Kidney (tissue), 14 donors: Measurements from ENCODE around the gene BARD1. TPM values are rescaled to one million over a fixed set of nuclear protein-coding genes. Genes with fewer than 3 reads are reported as not detected.

Experiments
- DNase-seq, 5 donors: peaks; one replicate each; pipeline ENCODE4 v3.0.0-alpha.2; 2013 to 2020
- FAIRE-seq: peaks from 2 replicates; lab custom pipeline; 2012; peaks lifted over from hg19 to GRCh38; lab: Jason Lieb, UNC
- H3K27ac ChIP-seq, 2 donors: one replicate each; pipeline ENCODE4 v1.7.0; 2013; ENCODE audit warnings: low read depth in 2 of 2, low read length in 2 of 2, inconsistent platforms in 1 of 2
- H3K27me3 ChIP-seq: one replicate; pipeline ENCODE4 v1.7.1; 2013; ENCODE audit warnings: low read length, inconsistent platforms; ENCODE audit not compliant: control insufficient read depth, insufficient read depth
- H3K36me3 ChIP-seq, 3 donors: one replicate each; pipeline versions ENCODE4 v1.7.0 to v1.7.1; 2013; ENCODE audit warnings: low read length in 3 of 3, control low read depth in 1 of 3, inconsistent platforms in 1 of 3; ENCODE audit not compliant: insufficient read depth in 3 of 3, control insufficient read depth in 2 of 3
- H3K4me1 ChIP-seq, 3 donors: one replicate each; pipeline versions ENCODE4 v1.7.0 to v1.7.1; 2013; ENCODE audit warnings: low read length in 3 of 3, inconsistent platforms in 1 of 3, low read depth in 1 of 3; ENCODE audit not compliant: control insufficient read depth in 2 of 3, insufficient read depth in 2 of 3
- H3K4me3 ChIP-seq, 3 donors: one replicate each; pipeline versions ENCODE4 v1.7.0 to v1.8.1; 2013; ENCODE audit warnings: low read length in 3 of 3, control low read depth in 1 of 3, inconsistent platforms in 1 of 3
- H3K9ac ChIP-seq, 3 donors: one replicate each; pipeline versions ENCODE4 v1.7.0 to v1.7.1; 2013; ENCODE audit warnings: low read length in 3 of 3, control low read depth in 1 of 3, inconsistent platforms in 1 of 3
- H3K9me3 ChIP-seq, 3 donors: one replicate each; pipeline versions ENCODE4 v1.7.0 to v1.7.1; 2013; ENCODE audit warnings: low read length in 3 of 3, control low read depth in 1 of 3, inconsistent platforms in 1 of 3; ENCODE audit not compliant: control insufficient read depth in 2 of 3, insufficient read depth in 1 of 3
- intact Hi-C: fragments of 100-400 bp; cut with DNase I; formaldehyde crosslinking; loops from one replicate; pipeline ENCODE4 v1.11.1; 2022
- polyA plus RNA-seq: library from polyadenylated mRNA; stranded (reverse); fragments of 350-450 nt; fragmentation: Illumina TruSeq; extraction: RNeasy Lipid Tissue Mini Kit (QIAGEN cat#74804); gene quantifications from one replicate; pipeline ENCODE4 v1.2.3, GENCODE V29; 2014; ENCODE audit warnings: low read depth, low replicate concordance; ENCODE audit not compliant: insufficient read depth
- total RNA-seq: library from RNA; stranded (reverse); fragmentation: NEBNext Ultra II Directional; extraction: Animal tissue kit (Norgen Biotek cat#: 25700); gene quantifications from one replicate; pipeline ENCODE4 v1.2.1, GENCODE V29; 2021
- TF ChIP-seq, protein P1 (sequence below): IDR thresholded peaks from 3 replicates; pipeline ENCODE4 v1.5.1; 2012; ENCODE audit warnings: mild to moderate bottlenecking, moderate library complexity, borderline replicate concordance; ENCODE audit not compliant: insufficient read depth; ENCODE audit errors: extremely low read depth
- donor health status: control.
- donor health status: control.
- donor health status: control.
- donor health status: control.
- donor health status: control.
- donor health status: DM: yes; HTN: yes; CAD: no.
- donor health status: Normal renal cell carcinoma (clear cell type).

Gene BARD1
- total and polyA plus RNA-seq, 2 donors from 2014 or later = 0.90 to 9.8 TPM

DNA sequence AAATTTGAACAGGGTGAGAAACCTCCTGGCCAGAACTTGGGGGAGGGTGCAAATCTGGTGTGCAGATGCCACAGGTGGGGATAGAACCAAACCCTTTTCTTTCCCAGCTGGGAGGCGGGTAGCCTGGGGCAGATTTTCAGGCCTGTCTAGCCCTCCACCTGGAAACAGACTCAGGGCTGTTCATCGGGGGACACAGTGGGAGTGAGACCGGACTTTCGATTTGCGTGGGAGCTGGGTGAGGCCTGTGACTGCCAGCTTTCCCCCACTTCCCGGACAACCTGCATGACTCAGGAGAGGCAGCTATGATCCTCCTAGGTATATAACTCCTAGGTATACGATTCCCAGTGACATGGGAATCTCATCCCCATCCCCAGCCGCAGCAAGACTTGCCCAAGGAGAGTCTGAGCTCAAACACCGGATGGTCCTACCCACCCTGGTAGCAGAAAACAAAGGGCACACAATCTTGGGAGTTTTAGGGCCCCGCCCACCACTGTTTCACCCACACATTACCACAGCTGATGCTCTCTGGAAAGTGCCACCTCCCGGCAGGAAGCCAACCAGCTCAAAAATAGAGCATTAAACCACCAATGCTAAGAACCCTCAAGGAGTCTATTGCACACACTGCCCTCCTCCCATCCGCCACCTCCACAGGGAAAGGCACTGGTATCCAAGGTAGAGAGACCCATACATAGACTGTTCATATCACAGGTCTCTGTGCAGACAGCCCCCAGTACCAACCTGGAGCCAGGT, 92.5 kb downstream of the BARD1 start:
- FAIRE-seq = no peak
- no peaks in the 10 kb centered on the region for H3K9me3 ChIP-seq
- no peaks in the 10 kb centered on the region for H3K4me1 ChIP-seq
- TF ChIP-seq, protein P1, sequence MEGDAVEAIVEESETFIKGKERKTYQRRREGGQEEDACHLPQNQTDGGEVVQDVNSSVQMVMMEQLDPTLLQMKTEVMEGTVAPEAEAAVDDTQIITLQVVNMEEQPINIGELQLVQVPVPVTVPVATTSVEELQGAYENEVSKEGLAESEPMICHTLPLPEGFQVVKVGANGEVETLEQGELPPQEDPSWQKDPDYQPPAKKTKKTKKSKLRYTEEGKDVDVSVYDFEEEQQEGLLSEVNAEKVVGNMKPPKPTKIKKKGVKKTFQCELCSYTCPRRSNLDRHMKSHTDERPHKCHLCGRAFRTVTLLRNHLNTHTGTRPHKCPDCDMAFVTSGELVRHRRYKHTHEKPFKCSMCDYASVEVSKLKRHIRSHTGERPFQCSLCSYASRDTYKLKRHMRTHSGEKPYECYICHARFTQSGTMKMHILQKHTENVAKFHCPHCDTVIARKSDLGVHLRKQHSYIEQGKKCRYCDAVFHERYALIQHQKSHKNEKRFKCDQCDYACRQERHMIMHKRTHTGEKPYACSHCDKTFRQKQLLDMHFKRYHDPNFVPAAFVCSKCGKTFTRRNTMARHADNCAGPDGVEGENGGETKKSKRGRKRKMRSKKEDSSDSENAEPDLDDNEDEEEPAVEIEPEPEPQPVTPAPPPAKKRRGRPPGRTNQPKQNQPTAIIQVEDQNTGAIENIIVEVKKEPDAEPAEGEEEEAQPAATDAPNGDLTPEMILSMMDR = no peak
- no peak overlapping the region for H3K9ac ChIP-seq
- no peak overlapping the region for H3K27ac ChIP-seq
- H3K27me3 ChIP-seq = no peaks in the 10 kb centered on the region
- DNase-seq = no peak
- no peaks in the 10 kb centered on the region for H3K36me3 ChIP-seq
- no peak overlapping the region for H3K4me3 ChIP-seq
- intact Hi-C loops = no loop called here

DNA sequence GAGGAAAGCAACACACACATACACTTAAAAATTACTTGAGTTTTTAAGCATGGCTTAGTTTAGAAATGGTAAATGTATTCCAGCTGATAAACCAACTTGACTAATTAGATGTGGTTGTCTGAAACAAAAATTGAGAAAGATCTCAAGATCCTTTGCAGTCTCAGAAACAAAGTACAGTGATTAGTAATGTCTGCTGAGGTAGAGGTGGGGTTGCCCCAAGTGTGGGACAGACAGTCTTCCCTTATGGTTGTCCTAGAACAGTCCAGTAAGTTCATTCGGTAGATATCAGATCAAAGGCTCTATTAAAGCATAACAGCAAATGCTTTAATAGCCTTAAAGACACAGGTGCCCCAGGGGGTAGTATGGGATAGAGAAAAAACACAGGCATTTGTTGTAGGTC, 94.5 kb downstream of the BARD1 start:
- no peak for DNase-seq
- H3K4me1 ChIP-seq = no peaks in the 10 kb centered on the region
- H3K27me3 ChIP-seq = no peaks in the 10 kb centered on the region
- H3K9ac ChIP-seq = no peak overlapping the region
- no peak overlapping the region for H3K27ac ChIP-seq
- TF ChIP-seq, protein P1 = no peak
- H3K9me3 ChIP-seq = no peaks in the 10 kb centered on the region
- no peak overlapping the region for H3K4me3 ChIP-seq
- no peak for FAIRE-seq
- intact Hi-C loops = no loop called here
- no peaks in the 10 kb centered on the region for H3K36me3 ChIP-seq

DNA sequence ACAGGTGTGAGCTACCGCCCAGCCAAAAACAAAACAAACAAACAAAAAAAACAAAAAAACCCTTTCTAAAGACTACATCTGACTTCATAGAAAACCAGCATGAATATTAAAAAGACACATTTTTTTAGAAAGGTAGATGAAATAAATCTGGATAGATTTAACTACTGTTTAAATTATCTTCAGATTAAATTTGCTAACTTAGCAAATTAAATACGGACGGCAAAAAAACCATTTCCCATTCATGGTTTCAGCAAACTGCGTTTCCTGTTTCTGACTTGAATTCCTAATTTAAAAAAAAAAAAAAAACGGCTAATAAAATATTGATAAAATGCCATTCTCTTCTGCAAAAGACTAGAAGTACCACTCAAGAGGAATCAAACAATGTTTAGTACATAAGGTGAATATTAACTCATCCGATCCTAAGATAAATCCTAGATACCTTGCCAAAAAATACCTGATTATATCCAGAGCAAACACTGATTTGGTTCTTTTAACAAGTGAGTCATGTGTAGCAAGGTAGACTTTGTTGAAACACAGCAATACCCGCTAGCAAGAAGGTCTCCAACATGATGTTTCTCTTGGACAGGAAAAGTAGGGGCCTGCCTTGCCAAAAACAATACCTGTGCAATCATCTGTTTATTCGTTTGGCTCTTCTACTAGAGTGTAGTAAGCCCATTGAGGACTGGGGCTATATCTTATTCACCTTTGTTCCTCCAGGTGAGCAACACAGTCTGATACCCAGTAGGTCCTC, 96.2 kb downstream of the BARD1 start:
- intact Hi-C loops = no loop called here

More for the DNA sequence above, 96.2 kb downstream of the BARD1 start:
- TF ChIP-seq, protein P1 = no peak
- no peak for FAIRE-seq
- no peak overlapping the region for H3K4me3 ChIP-seq
- no peaks in the 10 kb centered on the region for H3K36me3 ChIP-seq
- no peak overlapping the region for H3K27ac ChIP-seq
- H3K9me3 ChIP-seq = no peaks in the 10 kb centered on the region
- no peak overlapping the region for H3K9ac ChIP-seq
- peak in 1 of 5 donors; percentile 9 for DNase-seq
- no peaks in the 10 kb centered on the region for H3K4me1 ChIP-seq
- H3K27me3 ChIP-seq = no peaks in the 10 kb centered on the region
